DMS 273 treated with DMSO at 0.1 percent for 48 hours (cell line): Measurements from ENCODE around the gene NUDT5.

ENCODE experiments used
- DNase-seq: peaks from one replicate; lab custom pipeline; 2025; lab: John Stamatoyannopoulos, UW

The NUDT5 gene

GRCh38 chr10:12162927-12163326, 32.8 kb downstream of the NUDT5 start:
- no peak for DNase-seq

- no peak for DNase-seq
Measured at GRCh38 chr10:12160664-12161063, 35.0 kb downstream of the NUDT5 start.

GRCh38 chr10:12158111-12158510, 37.6 kb downstream of the NUDT5 start:
- no peak for DNase-seq

GRCh38 chr10:12156367-12157123, 39.1 kb downstream of the NUDT5 start:
- DNase-seq, result no peak

GRCh38 chr10:12154516-12154915, 41.2 kb downstream of the NUDT5 start:
- no peak for DNase-seq

GRCh38 chr10:12150163-12150562, 45.5 kb downstream of the NUDT5 start:
- DNase-seq, result no peak

GRCh38 chr10:12144538-12144937, 51.2 kb downstream of the NUDT5 start:
- no peak for DNase-seq

GRCh38 chr10:12140038-12140437, 55.7 kb downstream of the NUDT5 start:
- DNase-seq, result no peak

GRCh38 chr10:12135631-12136030, 60.1 kb downstream of the NUDT5 start:
- no peak for DNase-seq

- DNase-seq, result peak; percentile 27
Measured at GRCh38 chr10:12130237-12130872, 65.3 kb downstream of the NUDT5 start.

GRCh38 chr10:12129222-12130111, 66.2 kb downstream of the NUDT5 start, which contains the start of gene SEC61A2:
TSS of gene SEC61A2 (plus strand) at chr10:12129677. CDS start at chr10:12129788, 111 bp downstream.
- DNase-seq, result peak; percentile 30

- DNase-seq, result no peak
Measured at GRCh38 chr10:12121673-12122072, 74.0 kb downstream of the NUDT5 start.
